NCI-H345 (cell line): Measurements from ENCODE around the gene KIAA0232.

Experiments
- DNase-seq: peaks from one replicate; lab custom pipeline; 2025; lab: John Stamatoyannopoulos, UW

Gene KIAA0232

GRCh38 chr4:6782147-6782845 is at the start of gene KIAA0232:
Gene KIAA0232, plus strand, starts transcription at chr4:6782727. Its CDS starts 41,727 bp downstream, at chr4:6824454.
- DNase-seq, result peak; percentile 90

GRCh38 chr4:6733358-6734164 is 49.0 kb upstream of the KIAA0232 start:
- DNase-seq, result no peak

- DNase-seq, result no peak
These were observed 48.3 kb upstream of the KIAA0232 start for GRCh38 chr4:6734165-6734786.

- DNase-seq, result no peak
These were observed 42.6 kb upstream of the KIAA0232 start for GRCh38 chr4:6739920-6740319.

GRCh38 chr4:6740347-6740746 is 42.2 kb upstream of the KIAA0232 start:
- no peak for DNase-seq

GRCh38 chr4:6742507-6742906 is 40.0 kb upstream of the KIAA0232 start:
- DNase-seq, result no peak

DNA sequence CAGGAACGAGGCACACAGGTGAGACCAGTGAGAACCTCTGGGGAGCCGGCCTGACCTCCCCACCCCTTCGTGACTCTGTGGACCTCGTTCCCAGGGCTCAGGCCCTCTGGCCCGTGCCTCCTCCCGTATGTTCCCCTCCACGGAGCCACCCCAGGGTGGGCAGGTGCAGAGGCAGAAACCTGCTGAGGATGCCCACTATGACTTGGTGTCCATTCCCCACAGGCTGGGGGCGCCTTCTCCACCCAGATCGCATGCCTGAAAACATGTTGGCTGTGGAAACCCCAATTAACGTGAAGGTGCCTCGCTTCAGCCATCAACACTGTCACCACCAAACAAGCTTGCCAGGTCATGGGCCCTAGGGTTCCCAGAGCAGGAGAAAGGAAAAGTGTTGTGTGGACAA is 39.5 kb upstream of the KIAA0232 start:
- DNase-seq, result no peak

GRCh38 chr4:6746721-6747293 is 35.7 kb upstream of the KIAA0232 start:
- DNase-seq, result peak; percentile 64

DNA sequence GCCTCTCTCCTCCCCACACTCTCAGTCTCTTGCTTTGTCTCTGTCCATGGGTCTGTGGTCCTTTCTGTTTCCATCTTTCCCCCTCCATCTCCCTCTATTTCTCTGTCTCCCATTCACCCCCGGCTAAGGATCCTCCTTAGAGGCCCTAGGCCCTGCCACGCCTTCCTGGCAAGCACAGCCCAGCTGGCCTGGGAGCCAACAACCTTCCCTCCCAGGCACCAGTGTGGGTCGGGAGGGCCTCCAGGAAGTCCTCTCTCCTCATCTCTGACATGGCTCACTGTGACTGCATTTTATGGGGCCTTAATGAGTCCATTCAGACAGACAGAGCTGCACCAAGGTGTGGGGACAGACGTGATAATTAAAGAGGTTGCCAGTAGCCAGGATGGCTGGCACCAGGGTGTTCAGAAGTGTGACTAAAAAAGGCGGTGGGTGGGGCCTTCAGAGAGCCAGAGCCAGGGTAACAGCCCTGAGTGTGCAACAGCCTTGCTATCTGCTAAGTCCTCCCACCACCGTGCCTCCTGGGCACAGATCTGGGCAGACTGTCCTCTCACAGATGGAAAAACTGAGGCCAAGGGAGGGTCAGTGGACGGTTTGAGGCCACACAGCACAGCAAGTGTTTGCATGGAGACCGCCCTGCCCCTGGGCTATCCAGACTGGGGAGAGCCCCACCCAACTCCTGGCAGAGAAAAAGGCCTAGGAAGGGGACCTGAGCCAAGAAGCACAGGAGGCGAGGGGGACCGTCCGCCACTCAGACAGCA is 35.1 kb upstream of the KIAA0232 start:
- peak; percentile 52 for DNase-seq

- DNase-seq, result no peak
These were observed 34.2 kb upstream of the KIAA0232 start for GRCh38 chr4:6748286-6748685.

DNA sequence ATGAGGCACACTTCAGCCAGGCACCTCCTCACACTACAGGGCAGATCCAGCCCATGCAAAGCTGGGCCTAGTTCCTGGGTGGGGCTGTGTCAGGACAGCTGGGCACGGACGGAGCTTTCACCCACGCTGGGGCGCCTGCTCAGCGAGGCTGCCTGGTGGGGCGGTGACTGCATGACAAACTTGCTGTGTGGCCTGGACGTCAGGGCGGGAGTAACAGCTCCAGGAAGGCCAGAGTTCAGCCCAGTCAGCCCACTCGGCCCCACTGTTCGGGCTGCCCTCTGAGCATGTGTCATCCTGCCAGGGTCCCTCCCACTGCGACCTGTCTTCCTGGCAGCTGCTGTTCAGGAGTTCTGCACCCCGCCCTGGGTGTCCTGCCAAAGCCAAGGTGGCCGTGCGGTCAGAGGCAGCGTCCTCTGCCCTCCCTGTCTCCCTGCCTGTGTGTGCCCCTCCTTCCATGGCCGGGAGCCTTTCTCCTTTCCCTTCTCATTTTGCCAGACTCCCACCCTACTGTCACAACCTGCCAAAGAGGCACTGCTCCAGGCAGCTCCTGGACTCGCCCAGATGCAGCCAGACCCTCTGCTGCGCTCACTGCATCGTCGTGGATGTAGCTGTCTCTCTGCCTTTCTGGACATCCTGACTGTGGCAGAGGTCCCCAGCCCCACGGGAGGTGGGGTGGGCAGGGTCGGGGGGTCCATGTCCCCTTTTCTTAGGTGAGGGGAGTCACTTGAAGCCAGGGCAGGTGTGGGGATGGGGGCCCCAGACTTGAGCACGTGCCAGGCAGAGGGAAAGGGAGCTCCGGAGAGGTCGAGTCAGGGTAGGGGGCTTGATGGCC is 33.0 kb upstream of the KIAA0232 start:
- no peak for DNase-seq

- DNase-seq, result no peak
These were observed 32.0 kb upstream of the KIAA0232 start for GRCh38 chr4:6750286-6751221.

DNA sequence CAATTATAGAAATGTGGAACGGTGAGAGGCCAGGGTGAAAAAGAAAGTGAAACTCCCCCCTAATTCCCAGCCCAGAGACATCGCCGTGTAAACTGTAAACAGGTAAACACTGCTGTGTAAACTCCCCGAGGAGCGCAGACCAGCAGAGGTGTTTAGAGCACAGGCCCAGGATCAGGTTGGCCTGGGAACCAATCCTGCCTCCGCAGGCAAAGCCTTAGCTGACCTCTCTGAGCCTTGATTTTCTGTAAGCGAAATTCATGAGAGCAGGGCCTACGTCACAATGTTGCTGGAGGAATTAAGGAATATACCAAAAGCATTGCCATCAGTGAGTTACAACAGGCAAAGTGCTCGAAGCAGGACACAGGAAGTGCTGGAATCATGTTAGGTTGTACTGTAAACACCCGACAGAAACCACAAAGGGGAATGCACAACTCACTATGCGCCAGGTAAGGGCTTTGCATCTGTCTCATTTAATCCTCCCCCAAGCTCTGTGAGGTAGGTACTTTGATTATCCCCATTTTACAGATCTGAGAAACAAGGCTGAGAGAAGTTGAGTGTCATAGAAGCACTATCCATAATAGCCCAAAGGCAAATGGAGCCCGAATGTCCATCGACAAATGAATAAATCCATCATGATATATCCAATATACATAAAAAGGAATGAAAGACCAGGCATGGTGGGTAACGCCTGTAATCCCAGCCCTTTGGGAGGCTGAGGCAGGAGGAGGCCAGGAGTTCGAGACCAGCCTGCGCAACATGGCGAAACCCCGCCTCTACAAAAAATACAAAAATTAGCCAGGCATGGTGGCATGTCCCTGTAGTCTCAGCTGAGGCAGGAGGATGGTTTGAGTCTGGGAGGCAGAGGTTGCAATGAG is 30.7 kb upstream of the KIAA0232 start:
- DNase-seq, result no peak

DNA sequence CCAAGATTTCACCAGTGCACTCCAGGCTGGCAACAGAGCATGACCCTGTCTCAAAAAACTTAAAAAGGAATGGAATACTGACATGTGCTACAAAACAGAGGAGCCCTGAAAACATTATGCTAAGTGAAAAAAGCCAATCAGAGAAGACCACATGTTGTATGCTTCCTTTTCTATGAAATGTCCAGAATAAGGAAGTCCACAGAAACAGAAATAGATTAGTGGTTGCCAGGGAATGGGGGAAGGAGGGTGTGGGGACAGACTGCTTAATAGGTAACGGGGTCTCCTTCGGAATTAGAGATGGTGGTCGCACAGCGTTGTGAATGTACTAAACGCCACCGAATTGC is 30.1 kb upstream of the KIAA0232 start:
- DNase-seq, result no peak

GRCh38 chr4:6753103-6753560 is 29.4 kb upstream of the KIAA0232 start:
- no peak for DNase-seq

DNA sequence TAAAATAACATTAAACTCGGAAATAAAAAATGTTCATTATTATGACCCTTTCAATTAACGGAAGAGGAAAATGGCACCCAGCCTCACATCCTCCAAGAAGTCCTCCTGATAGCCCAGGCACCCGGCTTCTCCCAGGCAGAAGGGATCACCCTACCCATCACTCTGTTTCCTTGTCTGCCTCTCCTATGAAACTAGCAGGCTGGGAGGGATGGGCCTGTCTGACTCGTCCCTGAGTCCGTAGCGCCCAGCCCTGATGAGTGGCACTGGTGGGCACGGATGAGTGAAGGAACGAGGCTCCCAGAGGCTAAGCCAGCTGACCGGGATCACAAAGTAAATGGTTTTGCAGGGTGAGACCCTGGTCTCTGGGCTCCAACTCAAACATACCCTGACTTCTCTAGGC is 28.6 kb upstream of the KIAA0232 start:
- DNase-seq, result no peak

DNA sequence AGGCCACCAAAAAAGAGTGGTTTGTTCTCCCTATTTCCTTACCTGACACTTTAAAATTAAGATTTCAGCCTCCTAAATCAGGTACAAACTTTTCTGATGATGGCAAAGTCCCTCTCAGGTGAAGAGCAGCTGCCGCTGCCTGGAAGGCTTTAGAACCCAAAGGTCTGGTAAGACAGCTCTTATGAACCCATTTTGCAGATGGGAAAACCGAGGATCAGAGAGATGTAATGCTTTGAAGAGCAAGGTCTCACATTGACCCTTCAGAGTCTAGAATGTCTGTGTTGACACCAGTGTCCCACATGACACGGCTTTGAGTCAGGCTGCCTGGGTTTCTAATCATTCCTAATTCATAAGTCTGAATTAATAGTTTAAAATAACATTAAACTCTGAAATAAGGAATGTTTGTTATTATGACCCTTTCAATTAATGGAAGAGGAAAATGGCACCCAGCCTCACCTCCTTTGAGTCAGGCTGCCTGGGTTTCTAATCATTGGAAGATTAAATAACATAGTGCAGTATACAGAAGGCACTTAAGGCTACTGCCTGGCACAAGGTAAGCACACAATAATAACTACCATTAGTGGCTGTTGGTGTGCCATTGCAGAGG is 27.9 kb upstream of the KIAA0232 start:
- DNase-seq, result no peak

GRCh38 chr4:6755088-6755753 is 27.3 kb upstream of the KIAA0232 start:
- no peak for DNase-seq
